ENCODE data around the gene BPIFB2.

The BPIFB2 gene

GRCh38 chr20:33022694-33023438, 15.4 kb downstream of the BPIFB2 start:
- in situ Hi-C loops (cut with MboI; ENCODE audit: low sequenced_read_pairs, unreplicated experiment) = no loop called here
- no peak for TF ChIP-seq CTCF (IDR thresholded peaks at IDR 0.05; ENCODE audit: borderline replicate concordance, control extremely low read depth, extremely low read depth, insufficient read depth, missing control alignments)

GRCh38 chr20:33023439-33024242, 16.1 kb downstream of the BPIFB2 start:
- DNase-seq (ENCODE audit: low spot score) = no peak
- TF ChIP-seq CTCF (IDR thresholded peaks at IDR 0.05; ENCODE audit: borderline replicate concordance, control extremely low read depth, extremely low read depth, insufficient read depth, missing control alignments) = no peak
- in situ Hi-C loops (cut with MboI; ENCODE audit: low sequenced_read_pairs, unreplicated experiment) = no loop called here

More at GRCh38 chr20:33022694-33023438, 15.4 kb downstream of the BPIFB2 start:
- DNase-seq (ENCODE audit: low spot score) = no peak

- no peak for DNase-seq (ENCODE audit: low spot score)
- TF ChIP-seq CTCF (IDR thresholded peaks at IDR 0.05; ENCODE audit: borderline replicate concordance, control extremely low read depth, extremely low read depth, insufficient read depth, missing control alignments) = no peak
- in situ Hi-C loops (cut with MboI; ENCODE audit: low sequenced_read_pairs, unreplicated experiment) = no loop called here
These were observed 16.7 kb downstream of the BPIFB2 start for GRCh38 chr20:33024243-33024560.

- in situ Hi-C loops (cut with MboI; ENCODE audit: low sequenced_read_pairs, unreplicated experiment) = no loop called here
- DNase-seq (ENCODE audit: low spot score) = no peak
- no peak for TF ChIP-seq CTCF (IDR thresholded peaks at IDR 0.05; ENCODE audit: borderline replicate concordance, control extremely low read depth, extremely low read depth, insufficient read depth, missing control alignments)
These were observed 17.3 kb downstream of the BPIFB2 start for GRCh38 chr20:33024609-33025317.

GRCh38 chr20:33025318-33025876, 17.9 kb downstream of the BPIFB2 start:
- no peak for DNase-seq (ENCODE audit: low spot score)
- in situ Hi-C loops (cut with MboI; ENCODE audit: low sequenced_read_pairs, unreplicated experiment) = no loop called here
- TF ChIP-seq CTCF (IDR thresholded peaks at IDR 0.05; ENCODE audit: borderline replicate concordance, control extremely low read depth, extremely low read depth, insufficient read depth, missing control alignments) = no peak

- no peak for DNase-seq (ENCODE audit: low spot score)
- TF ChIP-seq CTCF (IDR thresholded peaks at IDR 0.05; ENCODE audit: borderline replicate concordance, control extremely low read depth, extremely low read depth, insufficient read depth, missing control alignments) = no peak
These were observed 18.7 kb downstream of the BPIFB2 start for GRCh38 chr20:33026072-33026778.

More at GRCh38 chr20:33026072-33026778, 18.7 kb downstream of the BPIFB2 start:
- in situ Hi-C loops (cut with MboI; ENCODE audit: low sequenced_read_pairs, unreplicated experiment) = no loop called here

All from GM13976 (cell line).